HG03066 (cell line): Measurements from ENCODE around the gene UQCC2.

Experiments
- ATAC-seq: cut with Tn5 transposase; IDR thresholded peaks from one replicate; pipeline ENCODE4 v1.9.1; 2021; ENCODE audit warnings: low read depth; ENCODE audit not compliant: unreplicated experiment

UQCC2 gene

GRCh38 chr6:33709605-33710295 lies 1.8 kb downstream of the UQCC2 start:
- ATAC-seq = no peak

GRCh38 chr6:33708516-33709204 lies 2.8 kb downstream of the UQCC2 start:
- ATAC-seq = no peak

GRCh38 chr6:33707771-33708170 lies 3.7 kb downstream of the UQCC2 start:
- no peak for ATAC-seq

- no peak for ATAC-seq
These were observed 5.4 kb downstream of the UQCC2 start for GRCh38 chr6:33705955-33706725.

- ATAC-seq = no peak
These were observed 6.1 kb downstream of the UQCC2 start for GRCh38 chr6:33705268-33705885.

GRCh38 chr6:33704215-33705066 lies 7.1 kb downstream of the UQCC2 start:
- no peak for ATAC-seq

- ATAC-seq = no peak
These were observed 9.0 kb downstream of the UQCC2 start for GRCh38 chr6:33702345-33702977.

GRCh38 chr6:33700391-33701050 lies 11.0 kb downstream of the UQCC2 start:
- no peak for ATAC-seq

GRCh38 chr6:33699739-33700138 lies 11.8 kb downstream of the UQCC2 start:
- ATAC-seq = no peak

GRCh38 chr6:33699131-33699530 lies 12.4 kb downstream of the UQCC2 start:
- ATAC-seq = no peak

GRCh38 chr6:33698494-33698893 lies 13.0 kb downstream of the UQCC2 start:
- ATAC-seq = no peak

- no peak for ATAC-seq
These were observed 13.7 kb downstream of the UQCC2 start for GRCh38 chr6:33697845-33698244.

GRCh38 chr6:33696548-33697518 lies 14.7 kb downstream of the UQCC2 start:
- ATAC-seq = no peak

- ATAC-seq = no peak
These were observed 15.4 kb downstream of the UQCC2 start for GRCh38 chr6:33696076-33696475.

GRCh38 chr6:33695451-33695887 lies 16.0 kb downstream of the UQCC2 start:
- no peak for ATAC-seq

- ATAC-seq = no peak
These were observed 16.5 kb downstream of the UQCC2 start for GRCh38 chr6:33694977-33695376.

GRCh38 chr6:33694401-33694931 lies 17.0 kb downstream of the UQCC2 start:
- no peak for ATAC-seq
